GM23338 (cell line): ENCODE data around the gene ARID3A. TPM values are rescaled to one million over a fixed set of nuclear protein-coding genes. Genes with fewer than 3 reads are reported as not detected.

Source experiments
- ATAC-seq: fragments of 200-7000 bp; cut with Tn5 transposase; 3 replicates; pipeline ENCODE4 v1.9.1; 2020
- DNase-seq: peaks from one replicate; pipeline ENCODE4 v3.0.0-alpha.2; 2015; ENCODE audit warnings: low spot score
- H2AFZ ChIP-seq: fragments of 200-600 bp; sonication (generic); 2 replicates; pipeline ENCODE4 v1.8.0; 2016; ENCODE audit warnings: antibody characterized with exemption, mild to moderate bottlenecking, moderate library complexity
- H3F3A ChIP-seq: fragments of 200-600 bp; sonication (generic); replicated peaks from 2 replicates; pipeline ENCODE4 v1.8.0; 2017; ENCODE audit warnings: antibody characterized with exemption, mixed run types, low read depth
- H3K27ac ChIP-seq: fragments of 200-600 bp; sonication (generic); 2 replicates; pipeline ENCODE4 v1.6.1; 2016; ENCODE audit warnings: low read depth
- H3K27me3 ChIP-seq: fragments of 200-600 bp; sonication (generic); 2 replicates; pipeline ENCODE4 v1.8.0; 2016; ENCODE audit warnings: mild to moderate bottlenecking, mixed run types, moderate library complexity; ENCODE audit not compliant: insufficient read depth
- H3K36me3 ChIP-seq: fragments of 200-600 bp; sonication (generic); 2 replicates; pipeline ENCODE4 v1.8.0; 2016; ENCODE audit warnings: mild to moderate bottlenecking; ENCODE audit not compliant: insufficient read depth
- H3K4me1 ChIP-seq: fragments of 200-600 bp; sonication (generic); 2 replicates; pipeline ENCODE4 v1.8.0; 2016; ENCODE audit warnings: mild to moderate bottlenecking, moderate library complexity; ENCODE audit not compliant: insufficient read depth
- H3K4me2 ChIP-seq: fragments of 200-600 bp; sonication (generic); 2 replicates; pipeline ENCODE4 v1.7.1; 2017; ENCODE audit warnings: mixed run types
- H3K4me3 ChIP-seq: fragments of 200-600 bp; sonication (generic); 2 replicates; pipeline ENCODE4 v1.6.1; 2016; ENCODE audit warnings: mixed run types
- H3K79me2 ChIP-seq: fragments of 200-600 bp; sonication (generic); replicated peaks from 2 replicates; pipeline ENCODE4 v1.8.0; 2017; ENCODE audit warnings: mild to moderate bottlenecking; ENCODE audit not compliant: insufficient read depth
- H3K9me2 ChIP-seq: fragments of 200-600 bp; sonication (generic); 2 replicates; pipeline ENCODE4 v1.8.0; 2017; ENCODE audit not compliant: insufficient read depth
- H4K20me1 ChIP-seq: fragments of 200-600 bp; sonication (generic); replicated peaks from 2 replicates; pipeline ENCODE4 v1.8.0; 2017; ENCODE audit warnings: mild to moderate bottlenecking; ENCODE audit not compliant: insufficient read depth
- H3K27ac Mint-ChIP-seq: 2 replicates; pipeline ENCODE4 v1.8.0; 2020; ENCODE audit warnings: inconsistent platforms, mild to moderate bottlenecking, moderate library complexity, mixed read lengths
- H3K27me3 Mint-ChIP-seq: 3 replicates; pipeline ENCODE4 v1.8.0; 2022; ENCODE audit warnings: low read depth, mild to moderate bottlenecking, moderate library complexity, mixed read lengths, inconsistent platforms; ENCODE audit not compliant: insufficient read depth, poor library complexity
- H3K36me3 Mint-ChIP-seq: 3 replicates; pipeline ENCODE4 v1.8.0; 2021; ENCODE audit warnings: low read depth, mild to moderate bottlenecking, inconsistent platforms, moderate library complexity, mixed read lengths
- H3K4me1 Mint-ChIP-seq: 3 replicates; pipeline ENCODE4 v1.8.0; 2020; ENCODE audit warnings: mild to moderate bottlenecking, inconsistent platforms, mixed read lengths
- H3K4me3 Mint-ChIP-seq: 3 replicates; pipeline ENCODE4 v1.8.0; 2021; ENCODE audit warnings: moderate library complexity, mild to moderate bottlenecking, inconsistent platforms, mixed read lengths
- H3K9me3 Mint-ChIP-seq: 3 replicates; pipeline ENCODE4 v1.8.0; 2020; ENCODE audit warnings: moderate library complexity, mild to moderate bottlenecking, inconsistent platforms, mixed read lengths
- ETS1 ChIP-seq: IDR thresholded peaks from 2 replicates; pipeline ENCODE4 v1.6.1; 2016; ENCODE audit warnings: antibody characterized with exemption
- EZH2 ChIP-seq: fragments of 200-600 bp; sonication (generic); IDR thresholded peaks from one replicate; pipeline ENCODE4 v1.8.0; 2017; ENCODE audit warnings: antibody characterized with exemption, mild to moderate bottlenecking, low read depth; ENCODE audit not compliant: unreplicated experiment
- JUNB ChIP-seq: IDR thresholded peaks from one replicate; pipeline ENCODE4 v1.6.1; 2016; ENCODE audit warnings: antibody characterized with exemption; ENCODE audit not compliant: unreplicated experiment
- NANOG ChIP-seq: IDR thresholded peaks from 2 replicates; pipeline ENCODE4 v1.6.1; 2016; ENCODE audit warnings: antibody characterized with exemption, borderline replicate concordance
- POLR2AphosphoS5 ChIP-seq: IDR thresholded peaks from 2 replicates; pipeline ENCODE4 v1.6.1; 2016; ENCODE audit warnings: antibody characterized with exemption, low read depth
- STAT1 ChIP-seq: IDR thresholded peaks from one replicate; pipeline ENCODE4 v1.6.1; 2016; ENCODE audit warnings: antibody characterized with exemption; ENCODE audit not compliant: unreplicated experiment
- ZNF114 ChIP-seq: fragments of 250-450 bp; sonication (Bioruptor Pico); IDR thresholded peaks from 2 replicates; pipeline ENCODE4 v1.5.0; 2020; ENCODE audit warnings: mild to moderate bottlenecking, moderate library complexity
- ZNF331 ChIP-seq: fragments of 250-450 bp; sonication (Bioruptor Pico); IDR thresholded peaks from 2 replicates; pipeline ENCODE4 v1.5.0; 2020; ENCODE audit warnings: low read depth, mild to moderate bottlenecking, moderate library complexity
- ZNF462 ChIP-seq: fragments of 250-450 bp; sonication (Bioruptor Pico); IDR thresholded peaks from 2 replicates; pipeline ENCODE4 v1.5.0; 2020; ENCODE audit warnings: mild to moderate bottlenecking, moderate library complexity
- polyA plus RNA-seq: library from polyadenylated mRNA; unstranded; fragments of >200 nt; fragmentation: Nextera tagmentation; extraction: Ambion mirVana; gene quantifications from 2 replicates; pipeline ENCODE4 v1.2.1, GENCODE V29; 2016
- total RNA-seq: library from RNA; depleted of rRNA; stranded (reverse); fragments of >200 nt; shearing (Covaris generic); gene quantifications from 2 replicates; pipeline ENCODE4 v1.2.3, GENCODE V29; 2014

ARID3A gene
- total and polyA plus RNA-seq, 2 experiments from 2014 or later: 33.6 to 51.6 TPM

- ATAC-seq (no peak), DNase-seq (no peak)
- H3K27me3 Mint-ChIP-seq: peaks cover 8% of the 10 kb centered on the region
- H3K27ac ChIP-seq: no peak overlapping the region
- H3K4me1 ChIP-seq: peaks cover 3% of the 10 kb centered on the region; the same call in 1 of the 2 replicates
- peaks cover 8% of the 10 kb centered on the region; the same call in 1 of the 2 replicates for H3F3A ChIP-seq
- no peak overlapping the region for H2AFZ ChIP-seq
- H3K9me3 Mint-ChIP-seq: peaks cover 26% of the 10 kb centered on the region
- H3K27me3 ChIP-seq: no peaks in the 10 kb centered on the region
- no peak overlapping the region for H3K4me3 ChIP-seq
- no peak overlapping the region for H3K4me2 ChIP-seq
- peaks cover 56% of the 10 kb centered on the region for H3K36me3 Mint-ChIP-seq
- H3K4me1 Mint-ChIP-seq: 0 out of 3 replicates have a peak, but pooled peaks cover 4% of the 10 kb centered on the region
- no peaks in the 10 kb centered on the region for H4K20me1 ChIP-seq
- no peak for TF ChIP-seq ZNF462 (CRISPR knock-in tag)
- no peaks in the 10 kb centered on the region for H3K9me2 ChIP-seq
- H3K27ac Mint-ChIP-seq: no peak overlapping the region
- H3K4me3 Mint-ChIP-seq: no peak overlapping the region
- peaks cover 29% of the 10 kb centered on the region for H3K36me3 ChIP-seq
- H3K79me2 ChIP-seq: no peaks in the 10 kb centered on the region
Measured at GRCh38 chr19:971795-972194, 46.0 kb downstream of the ARID3A start.

GRCh38 chr19:972281-972680 lies 46.4 kb downstream of the ARID3A start:
- H3F3A ChIP-seq: peaks cover 6% of the 10 kb centered on the region; the same call in 1 of the 2 replicates
- peaks cover 26% of the 10 kb centered on the region for H3K9me3 Mint-ChIP-seq
- peaks cover 52% of the 10 kb centered on the region for H3K36me3 Mint-ChIP-seq
- H3K79me2 ChIP-seq: no peaks in the 10 kb centered on the region
- H4K20me1 ChIP-seq: no peaks in the 10 kb centered on the region
- no peak overlapping the region for H3K27ac ChIP-seq
- ATAC-seq (no peak), DNase-seq (no peak)
- H2AFZ ChIP-seq: no peak overlapping the region
- H3K4me1 Mint-ChIP-seq: 0 out of 3 replicates have a peak, but pooled peaks cover 4% of the 10 kb centered on the region
- no peak overlapping the region for H3K27ac Mint-ChIP-seq
- H3K4me3 ChIP-seq: no peak overlapping the region
- peaks cover 29% of the 10 kb centered on the region for H3K36me3 ChIP-seq
- no peaks in the 10 kb centered on the region for H3K9me2 ChIP-seq
- no peak overlapping the region for H3K4me2 ChIP-seq
- peaks cover 8% of the 10 kb centered on the region for H3K27me3 Mint-ChIP-seq
- H3K27me3 ChIP-seq: no peaks in the 10 kb centered on the region
- H3K4me3 Mint-ChIP-seq: no peak overlapping the region; the same call in 2 of the 3 replicates
- peaks cover 3% of the 10 kb centered on the region; the same call in 1 of the 2 replicates for H3K4me1 ChIP-seq
- TF ChIP-seq POLR2AphosphoS5 (no peak), EZH2 (no peak), ZNF331 (no peak), STAT1 (no peak), ZNF114 (no peak), NANOG (no peak), JUNB (no peak), ETS1 (no peak)
